COLO668 (cell line): ENCODE results near the gene PAX7.

Experiments used
- DNase-seq: peaks from one replicate; lab custom pipeline; 2025; ENCODE audit not compliant: unreplicated experiment; lab: John Stamatoyannopoulos, UW

PAX7 gene

GRCh38 chr1:18618546-18619466 is 11.8 kb upstream of the PAX7 start:
- DNase-seq: no peak

GRCh38 chr1:18619467-18619835 is 11.2 kb upstream of the PAX7 start:
- DNase-seq: no peak

- no peak for DNase-seq
Measured at GRCh38 chr1:18628511-18628910, 2.1 kb upstream of the PAX7 start.

- DNase-seq: no peak
Measured at GRCh38 chr1:18629659-18630510, 761 bp upstream of the PAX7 start.

GRCh38 chr1:18631496-18632217 is 1.0 kb downstream of the PAX7 start:
- DNase-seq: no peak

- no peak for DNase-seq
Measured at GRCh38 chr1:18632218-18632588, 1.6 kb downstream of the PAX7 start.

GRCh38 chr1:18632783-18633421 is 2.3 kb downstream of the PAX7 start:
- DNase-seq: no peak

- DNase-seq: no peak
Measured at GRCh38 chr1:18633422-18634155, 2.9 kb downstream of the PAX7 start.

GRCh38 chr1:18634276-18634675 is 3.6 kb downstream of the PAX7 start:
- DNase-seq: no peak

- DNase-seq: no peak
Measured at GRCh38 chr1:18635070-18635577, 4.5 kb downstream of the PAX7 start.

GRCh38 chr1:18635891-18636595 is 5.4 kb downstream of the PAX7 start:
- DNase-seq: no peak

- DNase-seq: no peak
Measured at GRCh38 chr1:18636596-18637508, 6.2 kb downstream of the PAX7 start.

GRCh38 chr1:18637511-18637960 is 6.9 kb downstream of the PAX7 start:
- DNase-seq: no peak

- no peak for DNase-seq
Measured at GRCh38 chr1:18637962-18638834, 7.6 kb downstream of the PAX7 start.

- no peak for DNase-seq
Measured at GRCh38 chr1:18638835-18639364, 8.3 kb downstream of the PAX7 start.

- DNase-seq: no peak
Measured at GRCh38 chr1:18639368-18640055, 8.9 kb downstream of the PAX7 start.
